Skeletal muscle tissue (tissue), 4 donors: ENCODE measurements around the gene SYN1. TPM values are rescaled to one million over a fixed set of nuclear protein-coding genes. Genes with fewer than 3 reads are reported as not detected.

Experiments
- H3K27ac ChIP-seq: one replicate; pipeline ENCODE4 v1.7.0; 2013; ENCODE audit warnings: mild to moderate bottlenecking, low read depth, low read length, inconsistent platforms
- H3K27me3 ChIP-seq, 3 donors: one replicate each; pipeline ENCODE4 v1.7.0; 2013; ENCODE audit warnings: low read length in 3 of 3; ENCODE audit not compliant: control insufficient read depth in 3 of 3, insufficient read depth in 3 of 3
- H3K36me3 ChIP-seq, 3 donors: one replicate each; pipeline ENCODE4 v1.7.0; 2013; ENCODE audit warnings: low read length in 3 of 3; ENCODE audit not compliant: control insufficient read depth in 3 of 3, insufficient read depth in 3 of 3
- H3K4me1 ChIP-seq, 3 donors: one replicate each; pipeline ENCODE4 v1.7.0; 2013; ENCODE audit warnings: low read length in 3 of 3, mild to moderate bottlenecking in 3 of 3; ENCODE audit not compliant: control insufficient read depth in 3 of 3, insufficient read depth in 3 of 3
- H3K4me3 ChIP-seq, 3 donors: one replicate each; pipeline ENCODE4 v1.7.0; 2013; ENCODE audit warnings: low read length in 3 of 3
- H3K9ac ChIP-seq, 3 donors: one replicate each; pipeline ENCODE4 v1.7.0; 2013; ENCODE audit warnings: low read length in 3 of 3, mild to moderate bottlenecking in 3 of 3, moderate library complexity in 2 of 3, low read depth in 1 of 3
- H3K9me3 ChIP-seq, 3 donors: one replicate each; pipeline ENCODE4 v1.7.0; 2013; ENCODE audit warnings: low read length in 3 of 3; ENCODE audit not compliant: control insufficient read depth in 3 of 3
- total RNA-seq: library from RNA; depleted of rRNA; stranded (reverse); fragments of >200 nt; gene quantifications from one replicate; pipeline ENCODE4 v1.2.3, GENCODE V29; 2014
- donor health status: Osteomylitis.

Gene SYN1
- total RNA-seq, 1 donor from 2014 or later: not detected

DNA sequence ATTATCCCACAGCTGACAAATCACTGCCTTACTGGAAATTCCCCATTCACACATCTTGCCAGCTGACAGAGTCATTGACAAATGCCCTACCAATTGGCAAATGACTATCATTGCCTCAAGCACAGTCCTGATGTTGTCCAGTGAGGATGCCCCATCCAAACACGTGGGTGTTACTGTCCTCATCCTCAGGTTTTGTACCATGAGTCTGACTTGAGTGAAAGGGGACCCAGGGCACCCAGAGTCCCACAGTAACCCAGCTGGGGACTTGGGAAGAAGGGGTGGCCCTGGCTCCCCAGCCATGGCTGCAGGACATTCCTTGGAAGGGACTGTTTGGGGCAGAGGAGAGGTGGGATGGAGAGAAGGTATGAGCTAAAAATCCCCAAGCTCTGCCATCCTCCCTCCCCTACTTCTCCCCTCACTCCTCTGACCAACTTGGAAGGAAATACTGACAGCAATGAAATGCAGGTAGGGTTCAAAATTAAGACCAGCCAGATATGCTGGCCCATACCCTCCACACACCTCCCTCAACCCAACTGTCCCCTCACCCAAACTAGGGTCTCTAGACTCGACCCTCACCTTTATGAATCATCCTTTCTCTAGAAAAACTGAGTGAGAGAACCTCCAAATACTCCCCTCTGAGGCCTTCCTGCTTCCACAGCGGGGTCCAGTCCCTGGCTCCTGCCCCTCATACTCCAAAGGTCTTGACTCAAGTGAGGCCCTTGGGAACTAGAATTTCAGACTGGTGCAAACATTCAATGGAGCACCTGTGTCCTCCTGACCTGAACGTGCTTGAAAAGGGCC lies 32.4 kb downstream of the SYN1 start:
- no peaks in the 10 kb centered on the region for H3K36me3 ChIP-seq
- no peaks in the 10 kb centered on the region for H3K9me3 ChIP-seq
- H3K4me1 ChIP-seq: peaks cover 0 to 4% (median 0%) of the 10 kb centered on the region in 3 donors
- H3K27ac ChIP-seq: no peak overlapping the region
- no peak overlapping the region for H3K9ac ChIP-seq
- no peaks in the 10 kb centered on the region for H3K27me3 ChIP-seq
- no peak overlapping the region for H3K4me3 ChIP-seq

DNA sequence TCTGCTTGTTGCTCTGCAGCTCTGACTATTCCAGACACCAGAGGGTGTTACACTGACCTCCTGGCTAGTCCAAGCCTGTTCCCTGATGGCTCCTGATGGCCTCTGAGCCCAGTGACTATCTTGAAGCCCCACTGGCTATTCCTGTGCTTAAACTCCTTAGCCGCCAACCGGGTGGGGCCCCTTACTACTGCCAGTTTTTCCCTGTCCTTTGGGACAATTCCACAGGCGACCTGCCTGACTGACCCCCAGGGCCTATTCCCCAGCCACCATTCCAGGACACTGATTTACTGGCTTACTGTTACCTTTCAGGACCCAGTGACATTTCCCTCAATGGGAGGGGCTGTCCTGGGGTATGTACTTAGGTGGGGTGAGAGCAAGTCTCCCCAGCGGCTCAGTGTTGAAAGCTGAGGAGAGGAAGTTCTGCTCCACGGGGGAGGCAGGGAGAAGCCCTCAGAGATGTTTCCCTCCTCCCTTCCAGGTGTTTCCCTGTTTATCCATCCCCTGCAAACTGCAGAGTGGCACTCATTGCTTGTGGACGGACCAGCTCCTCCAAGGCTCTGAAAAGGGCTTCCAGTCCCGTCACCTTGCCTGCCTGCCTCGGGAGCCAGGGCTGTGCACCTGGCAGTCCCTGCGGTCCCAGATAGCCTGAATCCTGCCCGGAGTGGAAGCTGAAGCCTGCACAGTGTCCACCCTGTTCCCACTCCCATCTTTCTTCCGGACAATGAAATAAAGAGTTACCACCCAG lies 33.4 kb downstream of the SYN1 start:
- H3K9ac ChIP-seq: no peak overlapping the region
- no peak overlapping the region for H3K4me3 ChIP-seq
- no peaks in the 10 kb centered on the region for H3K36me3 ChIP-seq
- H3K27me3 ChIP-seq: no peaks in the 10 kb centered on the region
- H3K27ac ChIP-seq: no peak overlapping the region
- H3K9me3 ChIP-seq: no peaks in the 10 kb centered on the region
- peaks cover 0 to 10% (median 0%) of the 10 kb centered on the region in 3 donors for H3K4me1 ChIP-seq

DNA sequence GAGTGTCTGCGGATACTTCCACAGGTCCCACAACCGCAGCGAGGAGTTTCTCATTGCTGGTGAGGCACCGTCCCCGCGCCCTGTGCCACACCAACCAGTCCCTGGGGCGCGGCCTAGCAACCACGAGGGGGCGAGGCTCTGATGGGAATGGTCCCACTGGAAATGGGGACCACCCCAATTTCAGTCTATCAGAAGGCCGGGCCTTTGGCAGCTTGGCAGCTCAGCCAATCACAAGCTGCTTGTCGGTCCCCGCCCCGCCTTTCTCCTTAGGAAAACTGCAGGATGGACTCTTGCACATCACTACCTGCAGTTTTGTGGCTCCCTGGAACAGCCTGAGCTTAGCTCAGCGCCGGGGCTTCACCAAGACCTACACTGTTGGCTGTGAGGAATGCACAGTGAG lies 34.4 kb downstream of the SYN1 start:
- H3K9me3 ChIP-seq: no peaks in the 10 kb centered on the region
- H3K27me3 ChIP-seq: no peaks in the 10 kb centered on the region
- no peak overlapping the region for H3K4me3 ChIP-seq
- no peak overlapping the region for H3K27ac ChIP-seq
- peaks cover 0 to 10% (median 0%) of the 10 kb centered on the region in 3 donors for H3K4me1 ChIP-seq
- no peaks in the 10 kb centered on the region for H3K36me3 ChIP-seq
- no peak overlapping the region for H3K9ac ChIP-seq

DNA sequence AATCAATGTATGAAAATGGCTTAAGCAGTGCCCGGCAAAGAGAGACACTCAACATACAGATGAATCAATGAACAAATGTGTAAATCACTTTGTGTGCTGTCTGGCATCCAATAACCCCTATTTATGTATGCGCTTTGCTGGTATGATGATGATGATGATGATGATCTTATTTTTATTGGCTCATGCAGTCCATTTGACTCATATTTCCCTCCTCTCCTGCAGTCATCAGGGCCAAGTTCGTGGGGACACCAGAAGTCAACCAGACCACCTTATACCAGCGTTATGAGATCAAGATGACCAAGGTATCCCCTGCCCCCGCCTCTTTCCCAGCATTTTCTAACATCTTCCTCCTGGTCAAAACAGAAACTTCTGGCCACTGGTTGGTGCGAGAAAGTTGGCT lies 34.9 kb downstream of the SYN1 start:
- Histone ChIP-seq H3K9me3 (no peaks in the 10 kb centered on the region), H3K27me3 (no peaks in the 10 kb centered on the region), H3K4me3 (no peak overlapping the region), H3K27ac (no peak overlapping the region), H3K36me3 (no peaks in the 10 kb centered on the region), H3K9ac (no peak overlapping the region), H3K4me1 (peaks cover 0 to 10% (median 0%) of the 10 kb centered on the region in 3 donors)

DNA sequence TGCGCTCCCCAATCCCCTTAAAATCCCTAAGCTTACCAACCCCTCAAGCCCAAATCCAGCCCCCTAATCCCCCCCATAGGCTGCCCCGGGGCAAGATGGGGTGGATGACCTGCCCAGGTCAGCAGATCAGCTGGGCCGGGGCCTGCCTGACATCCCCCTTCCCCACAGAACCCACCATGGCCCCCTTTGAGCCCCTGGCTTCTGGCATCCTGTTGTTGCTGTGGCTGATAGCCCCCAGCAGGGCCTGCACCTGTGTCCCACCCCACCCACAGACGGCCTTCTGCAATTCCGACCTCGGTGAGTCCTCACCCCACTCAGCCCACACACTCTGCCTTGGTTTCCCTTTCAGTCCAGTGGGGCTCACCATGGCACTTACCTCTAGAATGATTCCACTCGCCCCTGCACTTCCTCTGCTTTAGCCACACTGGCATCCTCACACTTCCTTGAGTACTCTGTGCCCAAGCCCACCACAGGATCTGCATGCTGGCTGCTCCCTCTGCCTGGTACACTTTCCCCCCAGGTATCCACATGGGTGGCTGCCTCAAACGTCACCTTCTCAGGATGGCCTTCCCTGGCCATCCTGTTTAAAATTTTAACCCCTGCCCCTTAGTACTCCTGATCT lies 36.3 kb downstream of the SYN1 start:
- H3K9me3 ChIP-seq: no peaks in the 10 kb centered on the region
- H3K9ac ChIP-seq: peak overlapping the region in 1 of 3 donors; percentile 33
- H3K36me3 ChIP-seq: no peaks in the 10 kb centered on the region
- peak overlapping the region; percentile 68 for H3K27ac ChIP-seq
- peaks cover 0 to 3% (median 0%) of the 10 kb centered on the region in 3 donors for H3K27me3 ChIP-seq
- peaks cover 0 to 15% (median 0%) of the 10 kb centered on the region in 3 donors for H3K4me1 ChIP-seq
- H3K4me3 ChIP-seq: peak overlapping the region in 1 of 3 donors; percentile 32

DNA sequence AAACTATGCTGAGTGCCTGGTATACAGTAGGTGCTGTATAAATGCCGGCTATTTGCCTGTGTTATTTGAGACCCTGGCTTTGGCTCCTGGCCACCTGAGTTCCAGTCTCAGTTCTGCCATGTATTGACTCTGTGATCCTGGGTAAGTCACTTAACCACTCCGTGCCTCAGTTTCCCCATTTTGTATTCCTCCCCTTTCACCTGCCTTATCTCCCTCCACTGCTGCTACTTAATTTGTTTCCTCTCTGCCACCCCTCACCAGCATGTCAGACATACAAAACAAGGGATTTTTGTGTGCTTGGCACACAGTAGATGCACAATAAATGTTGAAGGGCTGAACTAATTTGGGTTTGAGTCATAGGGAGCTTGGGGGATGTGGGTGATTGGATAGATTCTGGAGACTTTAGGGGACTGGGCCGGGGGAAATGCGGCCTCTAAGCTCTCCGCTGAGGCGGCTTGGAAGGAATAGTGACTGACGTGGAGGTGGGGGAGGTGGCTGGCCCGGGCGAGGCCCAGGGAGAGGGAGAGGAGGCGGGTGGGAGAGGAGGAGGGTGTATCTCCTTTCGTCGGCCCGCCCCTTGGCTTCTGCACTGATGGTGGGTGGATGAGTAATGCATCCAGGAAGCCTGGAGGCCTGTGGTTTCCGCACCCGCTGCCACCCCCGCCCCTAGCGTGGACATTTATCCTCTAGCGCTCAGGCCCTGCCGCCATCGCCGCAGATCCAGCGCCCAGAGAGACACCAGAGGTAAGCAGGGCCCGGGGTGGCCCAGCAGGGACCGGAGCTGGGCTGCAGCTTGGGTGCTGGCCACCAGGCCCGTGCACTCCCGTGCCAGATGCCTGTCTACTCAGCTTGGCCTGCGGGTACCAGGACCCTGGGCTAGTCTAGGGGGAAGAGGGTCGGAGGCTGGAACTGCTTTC lies 37.7 kb downstream of the SYN1 start, which contains the start of gene TIMP1:
Gene TIMP1 (plus strand): TSS at position 706 of the 917 bp plus-strand sequence. CDS start 980 bp downstream, outside the sequence.
- H3K36me3 ChIP-seq: no peaks in the 10 kb centered on the region
- no peaks in the 10 kb centered on the region for H3K9me3 ChIP-seq
- H3K27me3 ChIP-seq: peaks cover 0 to 3% (median 0%) of the 10 kb centered on the region in 3 donors
- peak within 1 kb of the TSS; percentile 49 to 60 (median 50) for H3K4me3 ChIP-seq
- peak within 1 kb of the TSS; percentile 68 for H3K27ac ChIP-seq
- peaks cover 0 to 15% (median 0%) of the 10 kb centered on the region in 3 donors for H3K4me1 ChIP-seq
- peak within 1 kb of the TSS; percentile 61 to 69 (median 62) for H3K9ac ChIP-seq

DNA sequence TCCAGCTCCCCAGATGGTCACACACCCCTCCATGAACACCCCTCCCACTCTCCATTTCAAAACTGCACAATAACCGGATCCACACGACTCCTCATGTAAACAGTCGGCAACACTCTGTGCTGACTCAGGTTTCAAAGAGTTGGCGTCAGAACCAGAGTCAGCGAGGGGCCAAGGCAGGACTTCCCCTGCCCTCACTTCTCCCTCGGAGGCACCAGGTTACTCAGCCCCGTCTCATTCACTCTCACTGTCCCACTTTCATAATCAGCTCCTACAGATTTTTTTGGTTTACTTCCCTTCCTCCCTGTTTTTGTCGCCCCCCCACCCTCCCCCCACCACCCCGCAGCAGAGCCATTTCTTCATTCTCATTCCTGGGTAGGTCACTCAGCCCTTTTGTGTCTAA lies 40.1 kb downstream of the SYN1 start:
- Histone ChIP-seq H3K27me3 (peaks cover 0 to 5% (median 0%) of the 10 kb centered on the region in 3 donors), H3K4me1 (peaks cover 0 to 15% (median 0%) of the 10 kb centered on the region in 3 donors), H3K9me3 (peaks cover 0 to 2% (median 0%) of the 10 kb centered on the region in 3 donors), H3K27ac (no peak overlapping the region), H3K4me3 (no peak overlapping the region), H3K9ac (no peak overlapping the region), H3K36me3 (no peaks in the 10 kb centered on the region)

DNA sequence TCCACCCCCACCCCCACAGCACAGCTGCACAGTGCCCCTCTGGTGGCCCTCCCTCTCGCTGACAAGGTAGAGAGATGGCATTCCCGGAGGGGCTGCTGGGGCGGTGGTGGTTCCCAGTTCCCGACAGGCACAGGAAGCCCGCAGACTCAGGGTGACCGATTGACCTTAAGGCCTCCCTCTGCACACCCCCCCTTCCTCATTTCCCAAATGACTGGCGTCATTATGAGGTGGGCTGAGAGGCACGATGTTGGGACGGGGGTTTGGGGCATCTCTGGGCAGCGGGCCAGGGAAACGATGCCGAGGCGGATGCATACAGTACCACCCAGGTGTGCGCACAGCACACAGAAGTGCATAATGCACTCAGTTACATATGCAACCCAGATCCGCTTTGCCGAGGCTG lies 41.0 kb downstream of the SYN1 start:
- H3K36me3 ChIP-seq: no peaks in the 10 kb centered on the region

DNA sequence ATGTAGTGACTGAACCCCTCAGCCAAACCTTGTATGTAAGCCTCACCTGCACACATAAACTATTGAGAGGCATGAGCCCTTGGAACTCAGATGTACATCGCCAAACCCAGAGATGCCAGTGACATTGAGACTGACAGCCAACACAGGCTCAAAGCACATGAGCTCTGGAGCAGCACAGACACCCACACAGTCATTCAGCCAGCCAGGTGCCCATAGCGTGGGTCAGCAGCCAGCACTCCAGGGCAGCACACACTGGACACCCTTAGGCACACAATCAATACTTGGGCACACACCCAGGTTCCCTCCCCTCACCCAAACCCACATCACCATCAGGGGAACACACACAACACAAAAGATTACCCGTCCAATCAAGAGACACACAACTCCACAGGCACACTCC lies 41.8 kb downstream of the SYN1 start:
- H3K36me3 ChIP-seq: no peaks in the 10 kb centered on the region
- peaks cover 0 to 21% (median 2%) of the 10 kb centered on the region in 3 donors for H3K4me1 ChIP-seq
- no peak overlapping the region for H3K9ac ChIP-seq
- H3K9me3 ChIP-seq: peaks cover 0 to 2% (median 0%) of the 10 kb centered on the region in 3 donors
- no peak overlapping the region for H3K27ac ChIP-seq
- H3K4me3 ChIP-seq: no peak overlapping the region
- H3K27me3 ChIP-seq: peaks cover 0 to 5% (median 0%) of the 10 kb centered on the region in 3 donors

More for the DNA sequence above, 41.0 kb downstream of the SYN1 start:
- peaks cover 0 to 2% (median 0%) of the 10 kb centered on the region in 3 donors for H3K9me3 ChIP-seq
- no peak overlapping the region for H3K4me3 ChIP-seq
- H3K4me1 ChIP-seq: peaks cover 0 to 17% (median 0%) of the 10 kb centered on the region in 3 donors
- peaks cover 0 to 5% (median 0%) of the 10 kb centered on the region in 3 donors for H3K27me3 ChIP-seq
- H3K27ac ChIP-seq: no peak overlapping the region
- H3K9ac ChIP-seq: no peak overlapping the region
